ENCODE measurements around the gene SDC4.

SDC4 gene

GRCh38 chr20:45366192-45366591 lies 18.0 kb upstream of the SDC4 start:
- TF ChIP-seq, protein P1, sequence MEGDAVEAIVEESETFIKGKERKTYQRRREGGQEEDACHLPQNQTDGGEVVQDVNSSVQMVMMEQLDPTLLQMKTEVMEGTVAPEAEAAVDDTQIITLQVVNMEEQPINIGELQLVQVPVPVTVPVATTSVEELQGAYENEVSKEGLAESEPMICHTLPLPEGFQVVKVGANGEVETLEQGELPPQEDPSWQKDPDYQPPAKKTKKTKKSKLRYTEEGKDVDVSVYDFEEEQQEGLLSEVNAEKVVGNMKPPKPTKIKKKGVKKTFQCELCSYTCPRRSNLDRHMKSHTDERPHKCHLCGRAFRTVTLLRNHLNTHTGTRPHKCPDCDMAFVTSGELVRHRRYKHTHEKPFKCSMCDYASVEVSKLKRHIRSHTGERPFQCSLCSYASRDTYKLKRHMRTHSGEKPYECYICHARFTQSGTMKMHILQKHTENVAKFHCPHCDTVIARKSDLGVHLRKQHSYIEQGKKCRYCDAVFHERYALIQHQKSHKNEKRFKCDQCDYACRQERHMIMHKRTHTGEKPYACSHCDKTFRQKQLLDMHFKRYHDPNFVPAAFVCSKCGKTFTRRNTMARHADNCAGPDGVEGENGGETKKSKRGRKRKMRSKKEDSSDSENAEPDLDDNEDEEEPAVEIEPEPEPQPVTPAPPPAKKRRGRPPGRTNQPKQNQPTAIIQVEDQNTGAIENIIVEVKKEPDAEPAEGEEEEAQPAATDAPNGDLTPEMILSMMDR (conservative IDR thresholded peaks at IDR 0.05; ENCODE audit: low read depth, low read length), result no peak
- no peak overlapping the region for H3K4me3 ChIP-seq (ENCODE audit: low read depth, low read length)
- DNase-seq (ENCODE audit: low read depth), result no peak

GRCh38 chr20:45365444-45365970 lies 17.3 kb upstream of the SDC4 start:
- DNase-seq (ENCODE audit: low read depth), result no peak
- TF ChIP-seq, protein P1 (conservative IDR thresholded peaks at IDR 0.05; ENCODE audit: low read depth, low read length), result no peak
- H3K4me3 ChIP-seq (ENCODE audit: low read depth, low read length), result no peak overlapping the region

DNA sequence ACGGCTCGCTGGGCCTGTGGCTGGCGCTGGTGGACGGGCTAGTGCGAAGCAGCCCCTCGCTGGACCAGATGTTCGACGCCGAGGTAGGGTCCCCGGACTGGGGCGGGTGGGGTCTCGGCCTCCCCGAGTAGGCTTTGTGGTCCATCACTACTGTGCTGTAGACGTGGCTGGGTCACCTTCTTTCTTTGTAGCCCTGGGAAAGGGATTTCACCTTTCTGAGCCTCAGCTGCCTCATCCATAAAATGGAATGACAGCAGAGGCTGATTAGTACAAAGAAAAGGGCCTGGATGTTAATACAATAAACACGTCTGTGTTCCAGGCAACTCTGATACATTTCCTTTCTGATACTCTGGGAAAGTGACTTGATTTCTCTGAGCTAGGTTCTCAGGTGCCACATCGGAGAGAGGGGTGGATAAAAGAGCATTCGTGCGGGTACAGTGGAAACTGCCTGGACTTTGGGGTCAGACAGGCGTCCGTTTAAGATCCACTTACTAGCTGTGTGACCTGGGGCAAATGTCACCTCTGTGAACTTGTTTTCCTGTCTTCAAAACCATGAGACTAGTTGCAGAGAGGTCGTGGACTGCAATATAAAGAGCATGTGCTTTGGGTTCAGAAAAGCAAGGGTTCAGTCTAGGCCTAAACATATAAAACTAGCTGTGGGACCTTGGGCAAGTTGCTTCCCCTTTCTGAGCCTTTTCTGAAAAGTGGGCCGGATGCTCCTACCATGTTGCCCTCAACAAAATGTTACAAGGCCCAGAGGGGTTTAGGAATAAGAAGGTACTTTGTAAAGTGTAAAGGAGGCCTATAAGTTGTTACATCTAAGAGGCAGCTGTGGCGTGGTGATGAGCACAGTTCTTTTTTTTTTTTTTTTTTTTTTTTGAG lies 15.6 kb upstream of the SDC4 start:
- TF ChIP-seq, protein P1 (conservative IDR thresholded peaks at IDR 0.05; ENCODE audit: low read depth, low read length), result no peak
- H3K4me3 ChIP-seq (ENCODE audit: low read depth, low read length), result peak overlapping the region; percentile 88
- no peak for DNase-seq (ENCODE audit: low read depth)

DNA sequence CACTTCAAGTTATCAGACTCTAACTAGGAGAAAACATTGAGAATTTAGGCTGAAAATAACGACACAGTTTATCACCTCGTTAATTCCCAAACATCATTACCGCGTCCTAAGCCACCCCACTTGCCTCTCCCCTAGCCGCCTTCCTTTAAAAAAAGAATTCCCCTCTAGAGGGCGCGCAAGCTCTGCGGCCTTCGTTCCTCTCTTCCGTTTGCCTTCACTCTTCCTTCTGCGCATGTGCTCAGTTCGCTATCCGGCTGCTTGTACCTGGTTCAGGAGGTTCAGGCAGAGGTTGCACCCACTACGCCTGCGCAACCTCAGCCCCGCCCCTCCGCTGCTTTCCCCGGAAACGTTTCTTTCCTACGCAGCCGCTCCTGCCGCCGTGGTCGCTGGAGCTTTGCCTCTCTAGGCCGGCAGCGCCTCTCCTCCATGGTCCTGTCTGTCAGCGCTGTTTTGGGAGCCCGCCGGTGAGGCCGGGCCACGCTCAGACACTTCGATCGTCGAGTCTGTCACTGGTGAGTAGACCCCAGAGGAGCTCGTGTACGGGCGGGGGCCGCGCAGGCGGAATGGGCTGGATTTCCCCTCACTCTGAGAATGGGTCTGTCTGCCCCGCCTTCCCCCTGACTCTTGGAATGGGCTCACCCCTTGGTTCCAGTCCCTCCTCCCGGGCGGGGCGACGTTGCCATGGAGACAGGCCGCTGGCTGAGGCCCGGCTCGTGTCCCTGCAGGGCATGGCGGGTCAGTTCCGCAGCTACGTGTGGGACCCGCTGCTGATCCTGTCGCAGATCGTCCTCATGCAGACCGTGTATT lies 14.8 kb upstream of the SDC4 start, which contains the start of gene SYS1:
Gene SYS1 (plus strand): TSS at position 353 of the 807 bp plus-strand sequence. CDS start 376 bp downstream, at position 729.
- DNase-seq (ENCODE audit: low read depth), result peak; percentile 99
- peak within 1 kb of the TSS; percentile 88 for H3K4me3 ChIP-seq (ENCODE audit: low read depth, low read length)
- TF ChIP-seq, protein P1 (conservative IDR thresholded peaks at IDR 0.05; ENCODE audit: low read depth, low read length), result peak; percentile 93

DNA sequence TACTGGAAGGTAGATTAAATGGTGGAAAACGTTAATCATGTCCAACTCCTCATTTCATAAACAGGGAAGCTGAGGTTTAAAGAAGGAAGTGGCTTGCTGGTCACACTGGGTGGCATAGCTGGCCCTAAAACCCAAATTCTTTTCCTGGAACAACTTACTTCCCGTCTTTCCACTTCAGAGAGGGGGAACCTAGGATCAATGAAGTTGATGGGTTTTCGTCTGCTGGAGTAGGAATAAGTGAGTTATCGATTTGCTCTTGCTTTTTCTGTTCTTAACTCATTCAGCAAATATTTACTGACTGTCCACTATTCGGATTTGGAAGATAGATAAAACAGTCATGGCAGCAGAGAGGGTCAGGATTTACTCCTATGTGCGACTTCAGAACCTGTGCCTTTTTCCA lies 13.6 kb upstream of the SDC4 start:
- no peak overlapping the region for H3K4me3 ChIP-seq (ENCODE audit: low read depth, low read length)
- no peak for DNase-seq (ENCODE audit: low read depth)
- TF ChIP-seq, protein P1 (conservative IDR thresholded peaks at IDR 0.05; ENCODE audit: low read depth, low read length), result no peak

DNA sequence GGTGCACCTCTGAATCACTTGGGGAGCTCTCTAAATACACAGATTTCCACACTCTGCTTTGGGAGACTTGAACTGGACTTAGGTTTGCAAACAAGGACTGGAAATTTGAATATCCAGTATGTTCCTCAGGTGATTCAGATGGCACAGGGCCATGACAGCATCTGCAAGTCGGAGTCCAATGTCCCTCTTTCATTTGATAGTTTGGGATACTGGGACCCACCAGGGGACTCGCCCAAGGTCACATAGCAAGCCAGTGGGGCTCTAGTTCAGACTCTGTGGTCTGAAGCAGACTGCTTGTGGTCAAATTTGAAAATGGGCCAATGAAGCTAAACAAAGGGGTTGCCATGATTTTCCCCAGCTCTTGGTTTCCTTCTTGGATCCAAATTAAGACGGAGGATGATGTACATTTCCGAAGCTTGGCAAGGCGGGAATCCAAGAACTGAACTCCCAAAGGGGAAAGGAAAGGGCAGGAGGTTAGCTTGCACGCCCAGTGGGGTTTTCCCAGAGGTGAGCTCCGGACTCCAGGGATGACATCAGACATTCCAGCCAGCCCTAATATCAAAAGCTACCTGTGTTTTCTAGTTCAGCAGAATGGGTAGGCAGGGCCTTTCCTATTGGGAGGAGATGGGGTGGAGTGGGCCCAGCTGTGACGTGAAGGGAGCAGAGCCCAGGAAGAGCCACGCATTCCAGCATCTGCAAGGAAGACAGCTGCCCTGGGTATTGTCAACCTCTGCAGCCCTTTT lies 11.4 kb upstream of the SDC4 start:
- TF ChIP-seq, protein P1 (conservative IDR thresholded peaks at IDR 0.05; ENCODE audit: low read depth, low read length), result no peak
- H3K4me3 ChIP-seq (ENCODE audit: low read depth, low read length), result no peak overlapping the region
- DNase-seq (ENCODE audit: low read depth), result peak; percentile 79

All from choroid plexus epithelial cell (primary cell).